ENCODE results near the gene TP53RK.

TP53RK gene

GRCh38 chr20:46689082-46689753 is at the start of gene TP53RK:
Gene TP53RK (minus strand): TSS chr20:46689444. CDS start chr20:46689414, 30 bp downstream.
- TF ChIP-seq CTCF (IDR thresholded peaks at IDR 0.05) = no peak
- peak; percentile 99 for DNase-seq (ENCODE audit: low spot score)
- H3K27ac ChIP-seq = peak within 1 kb of the TSS; percentile 96 to 97
- peak within 1 kb of the TSS; percentile 89 for H3K4me3 ChIP-seq

DNA sequence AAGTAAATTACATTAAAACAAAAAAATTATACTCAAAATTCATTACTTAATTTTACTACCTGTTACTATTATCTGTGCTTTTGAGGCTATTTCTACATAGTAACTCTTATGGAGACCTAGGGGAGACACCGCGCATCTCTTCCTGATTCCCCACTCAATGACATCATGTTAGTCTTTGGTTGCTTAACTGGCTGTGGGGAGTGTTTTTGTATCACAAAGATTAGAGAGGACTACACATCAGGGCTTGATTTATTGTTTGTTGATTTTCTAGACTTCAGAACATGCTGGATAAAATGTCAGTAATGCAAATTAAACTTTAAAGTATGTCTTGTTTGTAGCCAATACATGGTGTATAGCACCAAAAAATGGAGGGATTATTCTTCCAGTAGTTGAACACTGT is 46.2 kb upstream of the TP53RK start:
- DNase-seq (ENCODE audit: low spot score) = no peak
- no peak for TF ChIP-seq CTCF (IDR thresholded peaks at IDR 0.05)
- Histone ChIP-seq H3K4me3 (no peak overlapping the region), H3K27ac (no peak overlapping the region)

DNA sequence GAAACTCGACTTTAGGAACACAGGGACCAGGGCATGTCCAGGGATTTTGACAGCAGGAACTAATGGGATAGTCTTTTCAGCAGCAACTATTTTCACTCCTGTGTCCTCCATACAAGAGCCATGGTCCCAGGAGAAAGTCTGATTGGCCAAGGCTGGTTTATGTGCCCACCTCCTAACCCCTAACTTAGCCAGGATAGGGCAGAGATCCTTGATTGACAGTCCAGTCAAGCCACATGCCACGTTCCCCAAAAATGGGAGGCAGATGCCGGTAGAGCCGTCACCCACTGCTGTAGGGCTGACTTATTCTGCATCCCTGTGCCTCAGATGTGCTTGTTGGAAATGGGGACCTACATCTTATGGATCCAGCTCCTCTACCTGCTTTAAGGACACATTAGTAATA is 42.5 kb upstream of the TP53RK start:
- no peak for DNase-seq (ENCODE audit: low spot score)
- no peak overlapping the region for H3K27ac ChIP-seq
- H3K4me3 ChIP-seq = no peak overlapping the region
- no peak for TF ChIP-seq CTCF (IDR thresholded peaks at IDR 0.05)

DNA sequence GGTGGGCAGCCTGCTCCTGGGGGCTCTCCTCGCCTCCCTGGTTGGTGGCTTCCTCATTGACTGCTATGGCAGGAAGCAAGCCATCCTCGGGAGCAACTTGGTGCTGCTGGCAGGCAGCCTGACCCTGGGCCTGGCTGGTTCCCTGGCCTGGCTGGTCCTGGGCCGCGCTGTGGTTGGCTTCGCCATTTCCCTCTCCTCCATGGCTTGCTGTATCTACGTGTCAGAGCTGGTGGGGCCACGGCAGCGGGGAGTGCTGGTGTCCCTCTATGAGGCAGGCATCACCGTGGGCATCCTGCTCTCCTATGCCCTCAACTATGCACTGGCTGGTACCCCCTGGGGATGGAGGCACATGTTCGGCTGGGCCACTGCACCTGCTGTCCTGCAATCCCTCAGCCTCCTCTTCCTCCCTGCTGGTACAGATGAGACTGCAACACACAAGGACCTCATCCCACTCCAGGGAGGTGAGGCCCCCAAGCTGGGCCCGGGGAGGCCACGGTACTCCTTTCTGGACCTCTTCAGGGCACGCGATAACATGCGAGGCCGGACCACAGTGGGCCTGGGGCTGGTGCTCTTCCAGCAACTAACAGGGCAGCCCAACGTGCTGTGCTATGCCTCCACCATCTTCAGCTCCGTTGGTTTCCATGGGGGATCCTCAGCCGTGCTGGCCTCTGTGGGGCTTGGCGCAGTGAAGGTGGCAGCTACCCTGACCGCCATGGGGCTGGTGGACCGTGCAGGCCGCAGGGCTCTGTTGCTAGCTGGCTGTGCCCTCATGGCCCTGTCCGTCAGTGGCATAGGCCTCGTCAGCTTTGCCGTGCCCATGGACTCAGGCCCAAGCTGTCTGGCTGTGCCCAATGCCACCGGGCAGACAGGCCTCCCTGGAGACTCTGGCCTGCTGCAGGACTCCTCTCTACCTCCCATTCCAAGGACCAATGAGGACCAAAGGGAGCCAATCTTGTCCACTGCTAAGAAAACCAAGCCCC is 36.2 kb upstream of the TP53RK start:
- TF ChIP-seq CTCF (IDR thresholded peaks at IDR 0.05) = no peak
- no peak for DNase-seq (ENCODE audit: low spot score)
- Histone ChIP-seq H3K27ac (no peak overlapping the region), H3K4me3 (no peak overlapping the region)

DNA sequence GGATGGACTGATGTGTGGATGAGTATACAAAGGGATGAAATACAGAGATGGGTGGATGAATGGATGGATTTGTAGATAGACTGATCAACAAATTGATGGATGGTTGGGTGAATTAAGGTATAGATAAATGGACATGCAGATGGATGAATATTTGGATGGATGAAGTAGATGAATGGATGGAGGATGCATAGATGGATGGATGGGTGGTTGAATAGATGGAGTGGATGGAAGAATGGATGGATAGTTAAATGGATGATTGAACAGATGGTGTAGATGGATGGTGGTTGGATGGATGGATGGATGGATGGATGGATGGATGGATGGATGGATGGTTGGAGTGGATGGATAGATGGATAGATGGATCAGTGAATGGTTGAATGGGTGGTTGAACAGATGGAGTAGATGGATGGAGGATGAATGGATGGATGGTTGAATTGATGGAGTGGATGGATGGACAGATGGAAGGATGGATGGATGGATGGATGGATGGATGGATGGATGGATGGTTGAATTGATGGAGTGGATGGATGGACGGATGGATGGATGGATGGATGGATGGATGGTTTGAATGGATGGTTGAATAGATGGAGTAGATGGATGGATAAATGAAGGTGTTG is 35.2 kb upstream of the TP53RK start:
- no peak for TF ChIP-seq CTCF (IDR thresholded peaks at IDR 0.05)
- Histone ChIP-seq H3K27ac (no peak overlapping the region), H3K4me3 (no peak overlapping the region)

DNA sequence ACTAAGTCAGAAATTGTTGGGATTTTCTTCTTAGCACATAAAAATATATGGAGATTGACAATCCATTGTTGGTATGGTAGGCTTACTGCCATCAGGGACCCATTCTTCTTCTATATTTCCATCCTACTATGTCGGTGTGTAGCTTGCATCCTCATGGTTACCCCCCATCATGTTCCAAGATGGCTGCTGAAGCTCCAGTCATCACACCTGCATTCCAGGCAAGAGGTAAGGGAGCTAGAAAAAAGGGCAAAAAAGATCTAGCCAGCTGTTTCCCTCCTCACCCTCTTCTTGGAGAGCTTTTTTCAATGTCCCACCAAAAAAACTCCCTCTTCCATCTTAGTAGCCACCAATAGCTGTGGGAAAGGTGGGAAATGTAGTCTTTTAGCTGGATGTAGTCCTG is 33.8 kb upstream of the TP53RK start:
- Histone ChIP-seq H3K27ac (no peak overlapping the region), H3K4me3 (no peak overlapping the region)
- no peak for DNase-seq (ENCODE audit: low spot score)
- TF ChIP-seq CTCF (IDR thresholded peaks at IDR 0.05) = no peak

More for the DNA sequence above, 35.2 kb upstream of the TP53RK start:
- no peak for DNase-seq (ENCODE audit: low spot score)

All from coronary artery (tissue), 2 donors.